Activated CD4-positive, alpha-beta memory T cell treated with anti-CD3 and anti-CD28 coated beads for 36 hours (primary cell): ENCODE measurements around the gene GPR158. TPM values are rescaled to one million over a fixed set of nuclear protein-coding genes. Genes with fewer than 3 reads are reported as not detected.

ENCODE experiments used
- CTCF ChIA-PET: fragments of 350-600 bp; sonication (Branson Sonifier 250); formaldehyde crosslinking; loops from one replicate; lab custom pipeline; 2021; ENCODE audit warnings: antibody characterized with exemption, inconsistent platforms; lab: Charles Lee
- POLR2A ChIA-PET: fragments of 350-600 bp; sonication (Branson Sonifier 250); formaldehyde crosslinking; loops from one replicate; lab custom pipeline; 2021; ENCODE audit warnings: antibody characterized with exemption; lab: Charles Lee
- DNase-seq: peaks from one replicate; pipeline ENCODE4 v3.0.0-alpha.2; 2020
- H3K27ac Mint-ChIP-seq: one replicate; pipeline ENCODE4 v1.8.0; 2021; ENCODE audit warnings: mixed read lengths
- H3K27me3 Mint-ChIP-seq: one replicate; pipeline ENCODE4 v1.8.0; 2021; ENCODE audit warnings: mixed read lengths
- H3K36me3 Mint-ChIP-seq: one replicate; pipeline ENCODE4 v1.8.0; 2021; ENCODE audit warnings: mixed read lengths
- H3K4me1 Mint-ChIP-seq: one replicate; pipeline ENCODE4 v1.8.0; 2021; ENCODE audit warnings: low read depth, mixed read lengths
- H3K4me3 Mint-ChIP-seq: one replicate; pipeline ENCODE4 v1.8.0; 2021; ENCODE audit warnings: mild to moderate bottlenecking, mixed read lengths
- H3K9me3 Mint-ChIP-seq: one replicate; pipeline ENCODE4 v1.8.0; 2021; ENCODE audit warnings: mixed read lengths
- intact Hi-C: fragments of 100-400 bp; cut with micrococcal nuclease; formaldehyde crosslinking; loops from one replicate; pipeline ENCODE4 v1.15.1; 2023
- total RNA-seq, 2 experiments: library from RNA; stranded (reverse); gene quantifications; one replicate each; pipeline ENCODE4 v1.2.3, GENCODE V29; 2021

Gene GPR158
- total RNA-seq, 2 experiments from 2014 or later = not detected

DNA sequence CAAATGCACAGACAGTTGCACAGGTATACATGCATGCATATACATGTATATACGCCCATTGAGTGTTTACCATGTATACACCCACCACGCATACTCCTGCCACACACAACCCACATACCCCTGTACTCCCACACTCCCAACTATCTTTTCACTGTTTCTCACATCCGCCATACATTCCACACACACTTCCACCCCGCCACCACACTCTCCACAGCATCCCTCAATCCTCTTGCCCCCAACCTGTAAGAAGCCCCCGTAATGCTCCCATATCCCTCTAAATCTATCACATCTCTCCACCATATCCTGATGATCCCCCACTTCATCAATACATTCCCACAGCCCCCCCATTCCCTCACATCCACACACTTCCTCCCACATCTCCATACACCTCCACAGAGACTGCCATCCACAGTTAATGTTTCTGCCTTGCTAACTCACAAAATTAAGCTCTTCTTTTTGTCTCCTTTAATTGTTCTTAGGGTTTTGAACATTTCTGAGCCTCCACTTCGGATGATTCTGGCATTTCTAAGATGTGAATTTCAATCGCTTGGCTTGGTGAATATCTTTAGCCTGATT lies 47.4 kb downstream of the GPR158 start:
- H3K4me1 Mint-ChIP-seq = no peaks in the 10 kb centered on the region
- no peaks in the 10 kb centered on the region for H3K9me3 Mint-ChIP-seq
- no peak overlapping the region for H3K4me3 Mint-ChIP-seq
- no peaks in the 10 kb centered on the region for H3K36me3 Mint-ChIP-seq
- ChIA-PET CTCF (no interaction called here), POLR2A (no interaction called here)
- peaks cover 2% of the 10 kb centered on the region for H3K27me3 Mint-ChIP-seq
- no peak for DNase-seq
- no peak overlapping the region for H3K27ac Mint-ChIP-seq
- intact Hi-C loops = no loop called here

- DNase-seq = peak; percentile 31
- Mint-ChIP-seq H3K36me3 (no peaks in the 10 kb centered on the region), H3K27me3 (no peaks in the 10 kb centered on the region), H3K4me1 (no peaks in the 10 kb centered on the region), H3K9me3 (no peaks in the 10 kb centered on the region), H3K27ac (no peak overlapping the region), H3K4me3 (no peak overlapping the region)
- intact Hi-C loops = loop anchor here (5.0 kb wide), 1 partner anchor 585 kb away; no protein-coding TSS in a partner anchor
- ChIA-PET POLR2A (no interaction called here), CTCF (interaction anchor here (0.6 to 1.9 kb wide), 5 partner anchors 9 to 146 kb away, joined by 3 to 11 read pairs (median 3); no protein-coding TSS in a partner anchor)
These were observed 52.2 kb downstream of the GPR158 start for GRCh38 chr10:25226775-25227682.

DNA sequence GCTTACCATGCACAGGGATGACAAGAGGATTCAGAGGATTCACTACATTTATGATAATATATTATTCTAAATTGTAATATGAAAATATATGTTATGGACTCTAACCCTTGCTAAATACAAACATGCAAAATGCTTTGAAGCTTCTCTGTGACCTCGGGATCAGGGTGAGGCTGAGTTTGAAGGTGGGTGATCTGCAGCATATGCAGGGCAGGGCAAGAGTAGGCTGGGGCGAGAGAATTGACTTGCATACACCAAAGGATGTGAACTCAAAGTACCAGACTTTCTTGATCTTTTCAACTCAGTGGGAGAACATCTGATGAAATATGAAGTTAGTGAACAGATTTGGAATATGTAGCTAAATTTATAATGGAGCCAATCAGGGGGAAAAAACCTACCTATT lies 57.0 kb downstream of the GPR158 start:
- CTCF ChIA-PET = no interaction called here

GRCh38 chr10:25232204-25232603 lies 57.4 kb downstream of the GPR158 start:
- no peaks in the 10 kb centered on the region for H3K36me3 Mint-ChIP-seq
- no peaks in the 10 kb centered on the region for H3K9me3 Mint-ChIP-seq
- no peaks in the 10 kb centered on the region for H3K4me1 Mint-ChIP-seq
- intact Hi-C loops = no loop called here
- DNase-seq = no peak
- no peak overlapping the region for H3K4me3 Mint-ChIP-seq
- H3K27me3 Mint-ChIP-seq = peaks cover 2% of the 10 kb centered on the region
- no peak overlapping the region for H3K27ac Mint-ChIP-seq
- CTCF ChIA-PET = interaction anchor here (0.6 kb wide), 1 partner anchor 615 kb away, joined by 5 read pairs; no protein-coding TSS in a partner anchor
- POLR2A ChIA-PET = no interaction called here

More for the DNA sequence above, 57.0 kb downstream of the GPR158 start:
- DNase-seq = no peak
- no peaks in the 10 kb centered on the region for H3K36me3 Mint-ChIP-seq
- H3K9me3 Mint-ChIP-seq = no peaks in the 10 kb centered on the region
- H3K4me1 Mint-ChIP-seq = no peaks in the 10 kb centered on the region
- intact Hi-C loops = no loop called here
- no peak overlapping the region for H3K4me3 Mint-ChIP-seq
- POLR2A ChIA-PET = no interaction called here
- no peak overlapping the region for H3K27ac Mint-ChIP-seq
- H3K27me3 Mint-ChIP-seq = peaks cover 2% of the 10 kb centered on the region

DNA sequence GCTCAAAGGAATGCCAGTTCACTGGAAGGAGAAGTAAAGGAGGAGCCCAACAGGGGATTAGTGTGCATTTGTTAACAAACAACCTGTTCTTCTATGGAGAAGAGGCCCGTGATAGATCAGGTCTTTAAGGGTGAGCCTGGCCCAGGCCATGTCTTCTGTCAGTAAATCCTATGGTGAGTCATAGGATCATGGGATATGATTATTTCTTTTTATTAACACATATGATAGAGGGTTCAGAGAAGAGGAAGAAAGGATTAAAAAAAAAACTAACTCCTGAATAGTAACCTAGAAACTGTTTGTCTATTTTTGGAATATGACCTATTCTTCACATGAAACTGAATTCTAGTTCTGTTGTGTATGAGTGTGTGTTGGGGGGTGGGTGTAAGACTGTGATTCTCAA lies 70.4 kb downstream of the GPR158 start:
- ChIA-PET POLR2A (no interaction called here), CTCF (no interaction called here)
- Mint-ChIP-seq H3K4me3 (no peak overlapping the region), H3K9me3 (no peaks in the 10 kb centered on the region), H3K27me3 (no peaks in the 10 kb centered on the region), H3K4me1 (no peaks in the 10 kb centered on the region), H3K27ac (no peak overlapping the region), H3K36me3 (no peaks in the 10 kb centered on the region)
- intact Hi-C loops = no loop called here
- no peak for DNase-seq

DNA sequence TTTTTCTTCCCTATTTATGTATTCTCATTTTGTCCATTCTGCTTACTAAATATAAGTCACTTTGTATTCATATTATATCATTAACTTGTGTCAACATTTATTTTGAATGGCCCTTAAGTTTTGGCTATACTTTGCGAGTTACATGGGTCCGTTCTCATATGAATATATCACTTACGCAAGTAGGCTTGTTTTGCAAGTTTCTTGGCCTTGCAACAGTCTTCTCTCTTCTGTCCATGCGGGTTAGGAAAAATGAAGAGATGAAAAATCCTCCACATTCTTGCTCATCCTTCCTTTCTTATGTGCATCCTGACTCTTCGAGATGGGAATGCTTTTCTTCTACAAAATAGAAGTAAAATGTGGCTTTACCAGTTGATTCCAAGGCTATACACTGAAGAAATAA lies 82.8 kb downstream of the GPR158 start:
- CTCF ChIA-PET = no interaction called here
- Mint-ChIP-seq H3K4me1 (no peaks in the 10 kb centered on the region), H3K27me3 (no peaks in the 10 kb centered on the region), H3K36me3 (no peaks in the 10 kb centered on the region), H3K27ac (no peak overlapping the region), H3K9me3 (no peaks in the 10 kb centered on the region), H3K4me3 (no peak overlapping the region)
- intact Hi-C loops = no loop called here
- POLR2A ChIA-PET = no interaction called here
- DNase-seq = no peak

DNA sequence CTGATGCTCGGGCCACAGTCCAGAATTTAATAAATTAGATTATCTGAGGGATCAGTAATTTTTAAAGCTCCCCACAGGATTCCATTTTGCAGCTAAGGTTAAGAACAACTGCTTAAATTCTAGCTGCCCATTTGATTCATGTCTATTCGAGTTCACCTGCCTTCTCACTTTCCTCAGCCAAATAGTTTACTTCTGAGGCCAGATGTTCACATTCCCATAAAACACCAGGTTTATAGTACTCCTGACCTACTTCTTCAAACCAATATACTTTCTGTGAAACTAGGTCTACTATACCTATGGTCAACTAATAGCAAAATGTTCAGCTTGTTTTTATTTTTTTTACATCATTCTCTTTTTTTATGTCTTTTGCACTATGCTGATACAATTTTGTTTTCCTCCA lies 86.3 kb downstream of the GPR158 start:
- no peaks in the 10 kb centered on the region for H3K27me3 Mint-ChIP-seq
- H3K4me1 Mint-ChIP-seq = no peaks in the 10 kb centered on the region
- ChIA-PET POLR2A (no interaction called here), CTCF (no interaction called here)
- intact Hi-C loops = no loop called here
- no peak overlapping the region for H3K4me3 Mint-ChIP-seq
- H3K36me3 Mint-ChIP-seq = no peaks in the 10 kb centered on the region
- no peaks in the 10 kb centered on the region for H3K9me3 Mint-ChIP-seq
- DNase-seq = no peak
- no peak overlapping the region for H3K27ac Mint-ChIP-seq

- H3K27ac Mint-ChIP-seq = no peak overlapping the region
- no peak overlapping the region for H3K4me3 Mint-ChIP-seq
- DNase-seq = no peak
- ChIA-PET CTCF (no interaction called here), POLR2A (no interaction called here)
- intact Hi-C loops = no loop called here
- H3K27me3 Mint-ChIP-seq = no peaks in the 10 kb centered on the region
- no peaks in the 10 kb centered on the region for H3K36me3 Mint-ChIP-seq
- no peaks in the 10 kb centered on the region for H3K4me1 Mint-ChIP-seq
- H3K9me3 Mint-ChIP-seq = no peaks in the 10 kb centered on the region
These were observed 86.8 kb downstream of the GPR158 start for GRCh38 chr10:25261558-25261957.

DNA sequence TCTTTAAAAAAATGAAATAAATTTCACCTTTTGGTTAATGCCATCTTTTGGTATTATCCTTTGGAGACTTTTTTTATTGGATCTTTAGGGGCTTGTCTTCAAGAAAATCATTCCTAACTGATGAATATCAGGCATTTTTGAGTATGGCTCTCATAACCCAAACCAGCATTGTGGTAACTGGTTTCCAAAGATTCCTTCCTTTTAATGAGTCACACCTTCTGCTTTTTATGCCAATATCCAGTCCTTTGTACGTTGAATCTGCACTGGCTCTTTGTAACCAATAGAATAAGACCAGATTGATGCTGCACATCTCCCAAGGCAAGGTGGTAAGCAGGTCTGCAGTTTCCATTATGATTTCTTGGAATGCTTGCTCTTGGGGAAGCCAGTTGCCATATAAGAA lies 89.1 kb downstream of the GPR158 start:
- no peak for DNase-seq
- no peaks in the 10 kb centered on the region for H3K4me1 Mint-ChIP-seq
- intact Hi-C loops = no loop called here

GRCh38 chr10:25278180-25278579 lies 103.4 kb downstream of the GPR158 start:
- Mint-ChIP-seq H3K4me3 (no peak overlapping the region), H3K9me3 (peaks cover 24% of the 10 kb centered on the region), H3K27me3 (no peaks in the 10 kb centered on the region), H3K27ac (no peak overlapping the region), H3K4me1 (no peaks in the 10 kb centered on the region), H3K36me3 (no peaks in the 10 kb centered on the region)
- CTCF ChIA-PET = no interaction called here
- POLR2A ChIA-PET = no interaction called here
- DNase-seq = no peak
- intact Hi-C loops = no loop called here

More for the DNA sequence above, 89.1 kb downstream of the GPR158 start:
- Mint-ChIP-seq H3K36me3 (no peaks in the 10 kb centered on the region), H3K27ac (no peak overlapping the region), H3K4me3 (no peak overlapping the region), H3K9me3 (no peaks in the 10 kb centered on the region), H3K27me3 (no peaks in the 10 kb centered on the region)
- ChIA-PET POLR2A (no interaction called here), CTCF (no interaction called here)

DNA sequence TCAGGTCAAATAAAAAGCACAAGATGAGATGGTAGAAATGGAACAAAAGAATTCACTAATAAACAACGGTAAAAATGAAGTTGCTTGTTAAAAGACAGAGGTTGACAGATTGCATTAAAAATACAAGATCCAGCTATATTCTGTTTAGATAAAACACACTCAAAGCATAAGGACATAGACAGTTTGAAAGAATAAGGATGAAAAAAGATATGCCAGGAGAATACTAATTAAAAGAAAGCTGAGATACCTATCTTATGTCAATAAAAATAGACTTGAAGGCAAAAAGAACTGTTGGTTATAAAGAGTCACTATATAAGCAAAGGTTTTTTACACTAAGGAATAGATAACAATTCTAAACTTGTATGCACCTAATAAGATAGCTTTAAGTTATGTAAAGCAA lies 105.3 kb downstream of the GPR158 start:
- intact Hi-C loops = no loop called here
- Mint-ChIP-seq H3K9me3 (peaks cover 26% of the 10 kb centered on the region), H3K4me3 (no peak overlapping the region), H3K36me3 (no peaks in the 10 kb centered on the region), H3K27ac (no peak overlapping the region), H3K27me3 (no peaks in the 10 kb centered on the region), H3K4me1 (no peaks in the 10 kb centered on the region)
- CTCF ChIA-PET = no interaction called here
- DNase-seq = no peak
- POLR2A ChIA-PET = no interaction called here

DNA sequence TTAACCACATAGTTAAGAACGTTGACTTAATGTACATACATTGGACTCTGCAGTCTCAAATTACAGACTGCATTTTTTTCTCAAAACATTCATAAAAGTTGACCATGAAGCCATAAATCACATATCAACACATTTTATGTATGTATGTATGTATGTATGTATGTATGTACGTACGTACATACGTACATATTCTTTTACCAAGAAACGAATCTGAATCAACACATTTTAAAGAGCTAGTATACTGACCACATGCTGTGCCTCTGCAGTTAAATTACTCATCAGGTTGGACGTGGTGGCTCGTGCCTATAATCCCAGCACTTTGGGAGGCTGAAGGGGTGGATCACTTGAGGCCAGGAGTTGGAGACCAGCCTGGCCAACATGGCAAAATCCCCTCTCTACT lies 105.8 kb downstream of the GPR158 start:
- no peak for DNase-seq
- no peak overlapping the region for H3K27ac Mint-ChIP-seq
- intact Hi-C loops = no loop called here
- H3K36me3 Mint-ChIP-seq = no peaks in the 10 kb centered on the region
- CTCF ChIA-PET = no interaction called here
- H3K27me3 Mint-ChIP-seq = no peaks in the 10 kb centered on the region
- no peaks in the 10 kb centered on the region for H3K4me1 Mint-ChIP-seq
- POLR2A ChIA-PET = no interaction called here
- H3K9me3 Mint-ChIP-seq = peaks cover 31% of the 10 kb centered on the region
- no peak overlapping the region for H3K4me3 Mint-ChIP-seq
